HEK293T (cell line): ENCODE data around the gene PIP4K2B.

Experiments used
- BHLHE40 ChIP-seq: fragments of 450-650 bp; IDR thresholded peaks from 2 replicates; pipeline ENCODE4 v1.6.1; 2016; ENCODE audit warnings: mild to moderate bottlenecking, moderate library complexity, borderline replicate concordance
- CTBP1 ChIP-seq: fragments of 450-650 bp; IDR thresholded peaks from 2 replicates; pipeline ENCODE4 v1.6.1; 2016; ENCODE audit warnings: borderline replicate concordance
- FOXA1 ChIP-seq: fragments of 450-650 bp; IDR thresholded peaks from 2 replicates; pipeline ENCODE4 v1.6.1; 2016; ENCODE audit warnings: mild to moderate bottlenecking
- FOXK2 ChIP-seq: fragments of 450-650 bp; IDR thresholded peaks from 2 replicates; pipeline ENCODE4 v1.6.1; 2016; ENCODE audit warnings: mild to moderate bottlenecking
- FOXM1 ChIP-seq: fragments of 450-650 bp; IDR thresholded peaks from 2 replicates; pipeline ENCODE4 v1.6.1; 2017; ENCODE audit warnings: mild to moderate bottlenecking, borderline replicate concordance
- HDGF ChIP-seq: fragments of 450-650 bp; IDR thresholded peaks from 2 replicates; pipeline ENCODE4 v1.6.1; 2017; ENCODE audit warnings: antibody characterized with exemption, borderline replicate concordance
- L3MBTL2 ChIP-seq: fragments of 450-650 bp; conservative IDR thresholded peaks from 2 replicates; pipeline ENCODE4 v1.6.1; 2016; ENCODE audit warnings: mild to moderate bottlenecking
- LEF1 ChIP-seq: fragments of 450-650 bp; IDR thresholded peaks from 2 replicates; pipeline ENCODE4 v1.6.1; 2017; ENCODE audit warnings: mild to moderate bottlenecking, borderline replicate concordance
- NFRKB ChIP-seq: fragments of 450-650 bp; IDR thresholded peaks from 2 replicates; pipeline ENCODE4 v1.6.1; 2016; ENCODE audit warnings: mild to moderate bottlenecking, moderate library complexity
- SP1 ChIP-seq: fragments of 450-650 bp; IDR thresholded peaks from 2 replicates; pipeline ENCODE4 v1.6.1; 2017
- SUZ12 ChIP-seq: fragments of 450-650 bp; IDR thresholded peaks from 2 replicates; pipeline ENCODE4 v1.6.1; 2016; ENCODE audit warnings: mild to moderate bottlenecking
- TARDBP ChIP-seq: fragments of 450-650 bp; IDR thresholded peaks from 2 replicates; pipeline ENCODE4 v1.6.1; 2016

GRCh38 chr17:38747463-38748148, 51.8 kb downstream of the PIP4K2B start:
- TF ChIP-seq NFRKB (no peak), FOXM1 (no peak), TARDBP (no peak), LEF1 (no peak), BHLHE40 (no peak), HDGF (no peak), FOXA1 (no peak), L3MBTL2 (no peak), SP1 (no peak), FOXK2 (no peak), SUZ12 (no peak), CTBP1 (no peak)
